Ovary (tissue), 3 donors: ENCODE measurements around the gene TRIM59.

ENCODE experiments used
- CTCF ChIP-seq, 3 donors: fragments of 450-650 bp in 2 of 3; fragments of 200-600 bp in 1 of 3; IDR thresholded peaks; one replicate each; pipeline versions ENCODE4 v1.5.1 to v1.8.0; 2016 to 2022; ENCODE audit warnings: antibody characterized with exemption in 3 of 3, mild to moderate bottlenecking in 1 of 3
- EP300 ChIP-seq: sonication (generic); formaldehyde crosslinking; IDR thresholded peaks from one replicate; pipeline ENCODE4 v1.6.1; 2017; ENCODE audit warnings: antibody characterized with exemption
- POLR2A ChIP-seq: fragments of 450-650 bp; IDR thresholded peaks from one replicate; pipeline ENCODE4 v1.6.1; 2017; ENCODE audit warnings: antibody characterized with exemption, mild to moderate bottlenecking, moderate library complexity
- donor health status: DM: no; HTN: no; CAD: no.

GRCh38 chr3:160498202-160498601, 48.6 kb upstream of the TRIM59 start:
- no peak for TF ChIP-seq CTCF (IDR thresholded peaks at IDR 0.05)
- no peak for TF ChIP-seq EP300
- no peak for TF ChIP-seq POLR2A
